Panc1 (cell line): Measurements from ENCODE around the gene C1S.

Experiments used
- POLR2AphosphoS5 ChIP-seq: IDR thresholded peaks from 2 replicates; pipeline ENCODE4 v1.6.1; 2012; ENCODE audit warnings: mild to moderate bottlenecking, low read depth, low read length, moderate library complexity
- TCF7L2 ChIP-seq: IDR thresholded peaks from 2 replicates; pipeline ENCODE4 v1.6.1; 2011; ENCODE audit warnings: mild to moderate bottlenecking, low read depth, low read length, inconsistent platforms
- TF ChIP-seq, protein P1 (sequence below): fragments of 450-650 bp; IDR thresholded peaks from 2 replicates; pipeline ENCODE4 v1.5.1; 2017; ENCODE audit warnings: mild to moderate bottlenecking
- TF ChIP-seq, protein P2 (sequence below), 2 experiments: IDR thresholded peaks; 2 replicates each; pipeline ENCODE4 v1.6.1; 2011 to 2012; ENCODE audit warnings: low read depth in 2 of 2, control low read depth in 1 of 2, low read length in 1 of 2, mild to moderate bottlenecking in 1 of 2, moderate library complexity in 1 of 2; ENCODE audit not compliant: insufficient read depth in 1 of 2

GRCh38 chr12:7067096-7067495 is 6.6 kb downstream of the C1S start:
- TF ChIP-seq, protein P1, sequence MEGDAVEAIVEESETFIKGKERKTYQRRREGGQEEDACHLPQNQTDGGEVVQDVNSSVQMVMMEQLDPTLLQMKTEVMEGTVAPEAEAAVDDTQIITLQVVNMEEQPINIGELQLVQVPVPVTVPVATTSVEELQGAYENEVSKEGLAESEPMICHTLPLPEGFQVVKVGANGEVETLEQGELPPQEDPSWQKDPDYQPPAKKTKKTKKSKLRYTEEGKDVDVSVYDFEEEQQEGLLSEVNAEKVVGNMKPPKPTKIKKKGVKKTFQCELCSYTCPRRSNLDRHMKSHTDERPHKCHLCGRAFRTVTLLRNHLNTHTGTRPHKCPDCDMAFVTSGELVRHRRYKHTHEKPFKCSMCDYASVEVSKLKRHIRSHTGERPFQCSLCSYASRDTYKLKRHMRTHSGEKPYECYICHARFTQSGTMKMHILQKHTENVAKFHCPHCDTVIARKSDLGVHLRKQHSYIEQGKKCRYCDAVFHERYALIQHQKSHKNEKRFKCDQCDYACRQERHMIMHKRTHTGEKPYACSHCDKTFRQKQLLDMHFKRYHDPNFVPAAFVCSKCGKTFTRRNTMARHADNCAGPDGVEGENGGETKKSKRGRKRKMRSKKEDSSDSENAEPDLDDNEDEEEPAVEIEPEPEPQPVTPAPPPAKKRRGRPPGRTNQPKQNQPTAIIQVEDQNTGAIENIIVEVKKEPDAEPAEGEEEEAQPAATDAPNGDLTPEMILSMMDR = no peak
- TF ChIP-seq, protein P2, sequence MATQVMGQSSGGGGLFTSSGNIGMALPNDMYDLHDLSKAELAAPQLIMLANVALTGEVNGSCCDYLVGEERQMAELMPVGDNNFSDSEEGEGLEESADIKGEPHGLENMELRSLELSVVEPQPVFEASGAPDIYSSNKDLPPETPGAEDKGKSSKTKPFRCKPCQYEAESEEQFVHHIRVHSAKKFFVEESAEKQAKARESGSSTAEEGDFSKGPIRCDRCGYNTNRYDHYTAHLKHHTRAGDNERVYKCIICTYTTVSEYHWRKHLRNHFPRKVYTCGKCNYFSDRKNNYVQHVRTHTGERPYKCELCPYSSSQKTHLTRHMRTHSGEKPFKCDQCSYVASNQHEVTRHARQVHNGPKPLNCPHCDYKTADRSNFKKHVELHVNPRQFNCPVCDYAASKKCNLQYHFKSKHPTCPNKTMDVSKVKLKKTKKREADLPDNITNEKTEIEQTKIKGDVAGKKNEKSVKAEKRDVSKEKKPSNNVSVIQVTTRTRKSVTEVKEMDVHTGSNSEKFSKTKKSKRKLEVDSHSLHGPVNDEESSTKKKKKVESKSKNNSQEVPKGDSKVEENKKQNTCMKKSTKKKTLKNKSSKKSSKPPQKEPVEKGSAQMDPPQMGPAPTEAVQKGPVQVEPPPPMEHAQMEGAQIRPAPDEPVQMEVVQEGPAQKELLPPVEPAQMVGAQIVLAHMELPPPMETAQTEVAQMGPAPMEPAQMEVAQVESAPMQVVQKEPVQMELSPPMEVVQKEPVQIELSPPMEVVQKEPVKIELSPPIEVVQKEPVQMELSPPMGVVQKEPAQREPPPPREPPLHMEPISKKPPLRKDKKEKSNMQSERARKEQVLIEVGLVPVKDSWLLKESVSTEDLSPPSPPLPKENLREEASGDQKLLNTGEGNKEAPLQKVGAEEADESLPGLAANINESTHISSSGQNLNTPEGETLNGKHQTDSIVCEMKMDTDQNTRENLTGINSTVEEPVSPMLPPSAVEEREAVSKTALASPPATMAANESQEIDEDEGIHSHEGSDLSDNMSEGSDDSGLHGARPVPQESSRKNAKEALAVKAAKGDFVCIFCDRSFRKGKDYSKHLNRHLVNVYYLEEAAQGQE (IDR thresholded peaks at IDR 0.05; ENCODE audit: insufficient read depth in 1 of 2, low read depth in 2 of 2, low read length in 1 of 2) = no peak
- TF ChIP-seq POLR2AphosphoS5 (no peak), TCF7L2 (no peak)
